ENCODE measurements around the gene ARCN1. TPM values are rescaled to one million over a fixed set of nuclear protein-coding genes. Genes with fewer than 3 reads are reported as not detected.
A peak's percentile ranks its signal among the peaks of the same experiment; 100 is the strongest.
"Not testable (repeated sequence)": the region's sequence is repeated elsewhere in the genome, so short reads cannot be mapped to it uniquely, and the experiment has no call there.

Gene ARCN1
- polyA plus RNA-seq, 1 donor from 2014 or later: 67.2 TPM

DNA sequence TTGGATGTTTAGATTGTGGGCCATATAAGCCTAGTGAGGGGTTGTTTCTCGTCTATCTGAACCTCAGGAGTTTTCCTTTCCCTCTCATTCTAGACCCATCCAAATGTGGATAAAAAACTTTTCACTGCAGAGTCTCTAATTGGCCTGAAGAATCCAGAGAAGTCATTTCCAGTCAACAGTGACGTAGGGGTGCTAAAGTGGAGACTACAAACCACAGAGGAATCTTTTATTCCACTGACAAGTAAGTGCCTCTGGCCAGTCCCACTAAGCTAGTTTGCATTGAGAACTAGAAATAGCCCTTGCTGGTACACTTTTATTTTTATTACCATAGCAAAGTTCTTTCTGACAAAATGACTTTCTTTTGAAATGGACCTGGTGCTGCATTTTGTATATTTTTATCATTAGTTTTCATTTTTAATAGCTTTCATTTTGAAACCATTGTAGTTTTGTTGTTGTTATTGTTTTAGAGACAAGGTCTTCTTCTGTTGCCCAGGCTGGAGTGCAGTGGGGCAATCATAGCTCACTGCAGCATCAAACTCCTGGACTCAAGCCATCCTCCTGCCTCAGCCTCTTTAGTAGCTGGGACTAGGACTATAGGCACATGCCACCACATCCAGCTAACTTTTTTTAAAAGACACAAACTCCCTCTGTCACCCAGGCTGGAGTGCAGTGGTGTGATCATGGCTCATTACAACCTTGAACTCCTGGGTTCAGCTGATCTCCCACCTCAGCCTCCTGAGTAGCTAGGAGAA is 20.6 kb downstream of the ARCN1 start:
- no peaks in the 10 kb centered on the region for H3K79me2 ChIP-seq (replicated peaks; ENCODE audit: insufficient read depth, low read length)
- no peaks in the 10 kb centered on the region for H3K9me2 ChIP-seq (ENCODE audit: insufficient read depth, low read length)
- no peak for TF ChIP-seq RAD21 (conservative IDR thresholded peaks at IDR 0.05)
- TF ChIP-seq, protein P1, sequence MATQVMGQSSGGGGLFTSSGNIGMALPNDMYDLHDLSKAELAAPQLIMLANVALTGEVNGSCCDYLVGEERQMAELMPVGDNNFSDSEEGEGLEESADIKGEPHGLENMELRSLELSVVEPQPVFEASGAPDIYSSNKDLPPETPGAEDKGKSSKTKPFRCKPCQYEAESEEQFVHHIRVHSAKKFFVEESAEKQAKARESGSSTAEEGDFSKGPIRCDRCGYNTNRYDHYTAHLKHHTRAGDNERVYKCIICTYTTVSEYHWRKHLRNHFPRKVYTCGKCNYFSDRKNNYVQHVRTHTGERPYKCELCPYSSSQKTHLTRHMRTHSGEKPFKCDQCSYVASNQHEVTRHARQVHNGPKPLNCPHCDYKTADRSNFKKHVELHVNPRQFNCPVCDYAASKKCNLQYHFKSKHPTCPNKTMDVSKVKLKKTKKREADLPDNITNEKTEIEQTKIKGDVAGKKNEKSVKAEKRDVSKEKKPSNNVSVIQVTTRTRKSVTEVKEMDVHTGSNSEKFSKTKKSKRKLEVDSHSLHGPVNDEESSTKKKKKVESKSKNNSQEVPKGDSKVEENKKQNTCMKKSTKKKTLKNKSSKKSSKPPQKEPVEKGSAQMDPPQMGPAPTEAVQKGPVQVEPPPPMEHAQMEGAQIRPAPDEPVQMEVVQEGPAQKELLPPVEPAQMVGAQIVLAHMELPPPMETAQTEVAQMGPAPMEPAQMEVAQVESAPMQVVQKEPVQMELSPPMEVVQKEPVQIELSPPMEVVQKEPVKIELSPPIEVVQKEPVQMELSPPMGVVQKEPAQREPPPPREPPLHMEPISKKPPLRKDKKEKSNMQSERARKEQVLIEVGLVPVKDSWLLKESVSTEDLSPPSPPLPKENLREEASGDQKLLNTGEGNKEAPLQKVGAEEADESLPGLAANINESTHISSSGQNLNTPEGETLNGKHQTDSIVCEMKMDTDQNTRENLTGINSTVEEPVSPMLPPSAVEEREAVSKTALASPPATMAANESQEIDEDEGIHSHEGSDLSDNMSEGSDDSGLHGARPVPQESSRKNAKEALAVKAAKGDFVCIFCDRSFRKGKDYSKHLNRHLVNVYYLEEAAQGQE (IDR thresholded peaks at IDR 0.05; ENCODE audit: borderline replicate concordance): no peak
- TF ChIP-seq EZH2 (IDR thresholded peaks at IDR 0.05; ENCODE audit: borderline replicate concordance, insufficient read depth, low read length, poor library complexity, severe bottlenecking): no peak
- no peak for TF ChIP-seq SMC3 (conservative IDR thresholded peaks at IDR 0.05; ENCODE audit: poor library complexity)
- no peak for TF ChIP-seq MXI1 (conservative IDR thresholded peaks at IDR 0.05; ENCODE audit: poor library complexity, severe bottlenecking)
- no peak for TF ChIP-seq TAF1 (IDR thresholded peaks at IDR 0.05; ENCODE audit: low read depth)
- no peak for TF ChIP-seq POLR2AphosphoS5 (IDR thresholded peaks at IDR 0.05)
- TF ChIP-seq, protein P2, sequence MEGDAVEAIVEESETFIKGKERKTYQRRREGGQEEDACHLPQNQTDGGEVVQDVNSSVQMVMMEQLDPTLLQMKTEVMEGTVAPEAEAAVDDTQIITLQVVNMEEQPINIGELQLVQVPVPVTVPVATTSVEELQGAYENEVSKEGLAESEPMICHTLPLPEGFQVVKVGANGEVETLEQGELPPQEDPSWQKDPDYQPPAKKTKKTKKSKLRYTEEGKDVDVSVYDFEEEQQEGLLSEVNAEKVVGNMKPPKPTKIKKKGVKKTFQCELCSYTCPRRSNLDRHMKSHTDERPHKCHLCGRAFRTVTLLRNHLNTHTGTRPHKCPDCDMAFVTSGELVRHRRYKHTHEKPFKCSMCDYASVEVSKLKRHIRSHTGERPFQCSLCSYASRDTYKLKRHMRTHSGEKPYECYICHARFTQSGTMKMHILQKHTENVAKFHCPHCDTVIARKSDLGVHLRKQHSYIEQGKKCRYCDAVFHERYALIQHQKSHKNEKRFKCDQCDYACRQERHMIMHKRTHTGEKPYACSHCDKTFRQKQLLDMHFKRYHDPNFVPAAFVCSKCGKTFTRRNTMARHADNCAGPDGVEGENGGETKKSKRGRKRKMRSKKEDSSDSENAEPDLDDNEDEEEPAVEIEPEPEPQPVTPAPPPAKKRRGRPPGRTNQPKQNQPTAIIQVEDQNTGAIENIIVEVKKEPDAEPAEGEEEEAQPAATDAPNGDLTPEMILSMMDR (IDR thresholded peaks at IDR 0.05; ENCODE audit: poor library complexity, severe bottlenecking): no peak
- no peak for TF ChIP-seq EP300 (conservative IDR thresholded peaks at IDR 0.05; ENCODE audit: poor library complexity, severe bottlenecking)
- no peak overlapping the region for H3K27ac ChIP-seq (ENCODE audit: low read length)
- no peak overlapping the region for H3K9ac ChIP-seq (ENCODE audit: low read length)
- H3K4me2 ChIP-seq (ENCODE audit: low read length): no peak overlapping the region
- no peaks in the 10 kb centered on the region for H3K9me3 ChIP-seq (ENCODE audit: low read length)
- no peaks in the 10 kb centered on the region for H3K36me3 ChIP-seq (ENCODE audit: insufficient read depth, low read length)
- H3K4me3 ChIP-seq (ENCODE audit: low read length): no peak overlapping the region
- H4K20me1 ChIP-seq (ENCODE audit: insufficient read depth): no peaks in the 10 kb centered on the region
- H3F3A ChIP-seq (ENCODE audit: insufficient read depth, low read length, poor library complexity, severe bottlenecking): no peaks in the 10 kb centered on the region
- H2AFZ ChIP-seq (ENCODE audit: low read depth, low read length): no peak overlapping the region
- no peaks in the 10 kb centered on the region for H3K27me3 ChIP-seq (ENCODE audit: insufficient read depth, low read depth, low read length)

- H3K4me3 ChIP-seq (ENCODE audit: low read length); H3K27ac ChIP-seq (ENCODE audit: low read length); H3K4me2 ChIP-seq (ENCODE audit: low read length); H3K9me3 ChIP-seq (ENCODE audit: low read length); H3K79me2 ChIP-seq (replicated peaks; ENCODE audit: insufficient read depth, low read length); H3K36me3 ChIP-seq (ENCODE audit: insufficient read depth, low read length); H3K9ac ChIP-seq (ENCODE audit: low read length); H4K20me1 ChIP-seq (ENCODE audit: insufficient read depth); H3K27me3 ChIP-seq (ENCODE audit: insufficient read depth, low read depth, low read length); H2AFZ ChIP-seq (ENCODE audit: low read depth, low read length); H3F3A ChIP-seq (ENCODE audit: insufficient read depth, low read length, poor library complexity, severe bottlenecking); H3K9me2 ChIP-seq (ENCODE audit: insufficient read depth, low read length): not testable (repeated sequence)
- TF ChIP-seq SMC3 (conservative IDR thresholded peaks at IDR 0.05; ENCODE audit: poor library complexity) (peak; percentile 67), RAD21 (conservative IDR thresholded peaks at IDR 0.05) (peak; percentile 70)
- TF ChIP-seq, protein P2 (IDR thresholded peaks at IDR 0.05; ENCODE audit: poor library complexity, severe bottlenecking): peak; percentile 67
These were observed 22.8 kb downstream of the ARCN1 start for GRCh38 chr11:118594984-118595383.
